SK-N-DZ (cell line): ENCODE measurements around the gene MBIP.

Source experiments
- DNase-seq: peaks from one replicate; pipeline ENCODE4 v3.0.0-alpha.2; 2015; ENCODE audit warnings: low spot score

The MBIP gene

GRCh38 chr14:36264595-36264994 is 55.8 kb downstream of the MBIP start:
- DNase-seq, result no peak

GRCh38 chr14:36264107-36264506 is 56.3 kb downstream of the MBIP start:
- DNase-seq, result no peak

- no peak for DNase-seq
These were observed 59.3 kb downstream of the MBIP start for GRCh38 chr14:36260970-36261640.

- DNase-seq, result no peak
These were observed 62.2 kb downstream of the MBIP start for GRCh38 chr14:36258241-36258640.

GRCh38 chr14:36256126-36256801 is 64.2 kb downstream of the MBIP start:
- DNase-seq, result no peak

- no peak for DNase-seq
These were observed 66.3 kb downstream of the MBIP start for GRCh38 chr14:36254020-36254624.
